ENCODE measurements around the gene TRNAU1AP.
"Not testable (repeated sequence)": the region's sequence is repeated elsewhere in the genome, so short reads cannot be mapped to it uniquely, and the experiment has no call there.

DNA sequence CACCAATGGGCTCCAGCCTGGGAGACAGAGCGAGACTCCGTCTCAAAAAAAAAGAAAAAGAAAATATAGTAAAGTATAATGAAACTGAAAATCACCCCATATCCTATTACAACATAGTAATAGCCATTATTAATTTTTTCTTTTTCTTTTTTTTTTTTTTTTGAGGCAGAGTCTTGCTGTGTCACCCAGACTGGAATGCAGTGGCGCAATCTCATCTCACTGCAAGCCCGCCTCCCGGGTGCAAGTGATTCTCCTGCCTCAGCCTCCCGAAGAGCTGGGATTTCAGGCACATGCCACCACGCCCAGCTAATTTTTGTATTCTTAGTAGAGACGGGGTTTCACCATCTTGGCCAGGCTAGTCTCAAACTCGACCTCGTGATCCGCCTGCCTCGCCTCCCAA, 20.0 kb downstream of the TRNAU1AP start:
- not testable (repeated sequence) for TF ChIP-seq POLR2A (IDR thresholded peaks at IDR 0.05; ENCODE audit: low read depth, low read length); POLR2AphosphoS5 (IDR thresholded peaks at IDR 0.05; ENCODE audit: low read depth, low read length); TAF1 (IDR thresholded peaks at IDR 0.05; ENCODE audit: borderline replicate concordance, low read depth, low read length)
